Neural cell (in vitro differentiated cells): Measurements from ENCODE around the gene CD300LG.

Experiments used
- CTCF ChIP-seq: fragments of 450-650 bp; IDR thresholded peaks from 2 replicates; pipeline ENCODE4 v1.5.1; 2014; ENCODE audit warnings: antibody characterized with exemption, mild to moderate bottlenecking, moderate library complexity; ENCODE audit not compliant: poor library complexity, severe bottlenecking
- EP300 ChIP-seq: fragments of 450-650 bp; conservative IDR thresholded peaks from 2 replicates; pipeline ENCODE4 v1.6.1; 2014; ENCODE audit warnings: antibody characterized with exemption, mild to moderate bottlenecking, moderate library complexity; ENCODE audit not compliant: poor library complexity, severe bottlenecking
- EZH2 ChIP-seq: fragments of 200-600, 300-800 bp; shearing (Covaris generic), sonication (generic); IDR thresholded peaks from 2 replicates; pipeline ENCODE4 v1.6.1; 2014; ENCODE audit warnings: antibody characterized with exemption, low read length, borderline replicate concordance, mild to moderate bottlenecking; ENCODE audit not compliant: insufficient read depth, poor library complexity, severe bottlenecking
- MXI1 ChIP-seq: fragments of 450-650 bp; conservative IDR thresholded peaks from 2 replicates; pipeline ENCODE4 v1.6.1; 2014; ENCODE audit warnings: antibody characterized with exemption, mild to moderate bottlenecking; ENCODE audit not compliant: poor library complexity, severe bottlenecking
- POLR2AphosphoS5 ChIP-seq: IDR thresholded peaks from 2 replicates; pipeline ENCODE4 v1.6.1; 2012
- RAD21 ChIP-seq: fragments of 450-650 bp; conservative IDR thresholded peaks from 2 replicates; pipeline ENCODE4 v1.6.1; 2014; ENCODE audit warnings: antibody characterized with exemption, mild to moderate bottlenecking, moderate library complexity
- REST ChIP-seq: IDR thresholded peaks from 2 replicates; pipeline ENCODE4 v1.6.1; 2012; ENCODE audit warnings: borderline replicate concordance
- SMC3 ChIP-seq: fragments of 450-650 bp; conservative IDR thresholded peaks from 2 replicates; pipeline ENCODE4 v1.6.1; 2014; ENCODE audit warnings: antibody characterized with exemption, mild to moderate bottlenecking, moderate library complexity; ENCODE audit not compliant: poor library complexity
- TAF1 ChIP-seq: IDR thresholded peaks from 2 replicates; pipeline ENCODE4 v1.6.1; 2012; ENCODE audit warnings: low read depth

- TF ChIP-seq EP300 (no peak), CTCF (no peak), SMC3 (no peak), EZH2 (no peak), MXI1 (no peak), RAD21 (no peak), POLR2AphosphoS5 (no peak), TAF1 (no peak), REST (no peak)
Observed at GRCh38 chr17:43818966-43819365, 28.0 kb upstream of the CD300LG start.
